HEK293 (cell line): Measurements from ENCODE around the gene AKAP1.

ENCODE experiments used
- ATF2 ChIP-seq: fragments of 450-650 bp; formaldehyde crosslinking; IDR thresholded peaks from 2 replicates; pipeline ENCODE4 v1.5.1; 2016; ENCODE audit warnings: missing biosample characterization, missing genetic modification characterization, low read depth
- EGR2 ChIP-seq: fragments of 450-650 bp; formaldehyde crosslinking; IDR thresholded peaks from 2 replicates; pipeline ENCODE4 v1.5.1; 2016; ENCODE audit warnings: low read depth, missing biosample characterization, missing genetic modification characterization
- ELK4 ChIP-seq: IDR thresholded peaks from 2 replicates; pipeline ENCODE4 v1.6.1; 2011; ENCODE audit warnings: mild to moderate bottlenecking, low read depth, low read length, borderline replicate concordance
- GLI2 ChIP-seq: fragments of 450-650 bp; formaldehyde crosslinking; IDR thresholded peaks from 2 replicates; pipeline ENCODE4; 2017; ENCODE audit warnings: missing biosample characterization, missing genetic modification characterization, low read depth, borderline replicate concordance
- HOXA7 ChIP-seq: sonication (generic); formaldehyde crosslinking; IDR thresholded peaks from 2 replicates; pipeline ENCODE4 v1.8.1; 2022; ENCODE audit warnings: missing genetic modification reagents, borderline replicate concordance
- KLF1 ChIP-seq: fragments of 450-650 bp; formaldehyde crosslinking; IDR thresholded peaks from 2 replicates; pipeline ENCODE4 v1.5.1; 2016; ENCODE audit warnings: missing biosample characterization, missing genetic modification characterization
- KLF7 ChIP-seq: fragments of 450-650 bp; formaldehyde crosslinking; IDR thresholded peaks from 2 replicates; pipeline ENCODE4 v1.5.1; 2016; ENCODE audit warnings: missing biosample characterization, missing genetic modification characterization, borderline replicate concordance
- PRDM6 ChIP-seq: fragments of 450-650 bp; formaldehyde crosslinking; IDR thresholded peaks from 2 replicates; pipeline ENCODE4 v1.5.1; 2017; ENCODE audit warnings: missing biosample characterization, missing genetic modification characterization
- SALL2 ChIP-seq: fragments of 450-650 bp; formaldehyde crosslinking; IDR thresholded peaks from 2 replicates; pipeline ENCODE4 v1.5.0; 2017; ENCODE audit warnings: missing biosample characterization, mild to moderate bottlenecking, missing genetic modification characterization, borderline replicate concordance
- TRIM28 ChIP-seq: IDR thresholded peaks from 2 replicates; pipeline ENCODE4 v1.6.1; 2011; ENCODE audit warnings: low read length, control low read depth, borderline replicate concordance
- WT1 ChIP-seq: fragments of 450-650 bp; formaldehyde crosslinking; IDR thresholded peaks from 2 replicates; pipeline ENCODE4 v1.5.1; 2016; ENCODE audit warnings: missing biosample characterization, missing genetic modification characterization
- ZBTB17 ChIP-seq: fragments of 450-650 bp; formaldehyde crosslinking; IDR thresholded peaks from 2 replicates; pipeline ENCODE4 v1.5.1; 2016; ENCODE audit warnings: missing biosample characterization, missing genetic modification characterization
- ZBTB26 ChIP-seq: fragments of 450-650 bp; formaldehyde crosslinking; optimal IDR thresholded peaks from 2 replicates; pipeline ENCODE3; 2016; ENCODE audit warnings: missing biosample characterization, mild to moderate bottlenecking, missing genetic modification characterization
- ZBTB44 ChIP-seq: fragments of 450-650 bp; IDR thresholded peaks from 2 replicates; pipeline ENCODE4 v1.5.1; 2018; ENCODE audit warnings: missing biosample characterization, mild to moderate bottlenecking, missing genetic modification characterization
- ZBTB8A ChIP-seq: fragments of 450-650 bp; formaldehyde crosslinking; IDR thresholded peaks from 2 replicates; pipeline ENCODE4 v1.5.1; 2016; ENCODE audit warnings: missing biosample characterization, missing genetic modification characterization
- ZNF114 ChIP-seq: fragments of 450-650 bp; formaldehyde crosslinking; IDR thresholded peaks from 2 replicates; pipeline ENCODE4 v1.5.0; 2017; ENCODE audit warnings: missing biosample characterization, missing genetic modification characterization
- ZNF169 ChIP-seq: fragments of 450-650 bp; formaldehyde crosslinking; IDR thresholded peaks from 2 replicates; pipeline ENCODE4 v1.5.1; 2016; ENCODE audit warnings: missing biosample characterization, missing genetic modification characterization
- ZNF292 ChIP-seq: fragments of 450-650 bp; formaldehyde crosslinking; IDR thresholded peaks from 2 replicates; pipeline ENCODE4 v1.5.1; 2016; ENCODE audit warnings: low read depth, missing biosample characterization, missing genetic modification characterization, borderline replicate concordance
- ZNF311 ChIP-seq: fragments of 450-650 bp; formaldehyde crosslinking; IDR thresholded peaks from 2 replicates; pipeline ENCODE4 v1.5.1; 2017; ENCODE audit warnings: missing biosample characterization, missing genetic modification characterization, borderline replicate concordance
- ZNF37A ChIP-seq: fragments of 450-650 bp; IDR thresholded peaks from 2 replicates; pipeline ENCODE4 v1.5.1; 2018; ENCODE audit warnings: missing biosample characterization, missing genetic modification characterization
- ZNF433 ChIP-seq: fragments of 450-650 bp; formaldehyde crosslinking; IDR thresholded peaks from 2 replicates; pipeline ENCODE4 v1.5.1; 2016; ENCODE audit warnings: missing biosample characterization, missing genetic modification characterization, low read depth
- ZNF514 ChIP-seq: fragments of 450-650 bp; formaldehyde crosslinking; IDR thresholded peaks from 2 replicates; pipeline ENCODE4 v1.5.1; 2016; ENCODE audit warnings: missing biosample characterization, missing genetic modification characterization
- ZNF521 ChIP-seq: fragments of 450-650 bp; formaldehyde crosslinking; IDR thresholded peaks from 2 replicates; pipeline ENCODE4 v1.5.1; 2017; ENCODE audit warnings: missing biosample characterization, mild to moderate bottlenecking, missing genetic modification characterization
- ZNF530 ChIP-seq: fragments of 450-650 bp; formaldehyde crosslinking; IDR thresholded peaks from 2 replicates; pipeline ENCODE4 v1.5.1; 2016; ENCODE audit warnings: low read depth, missing biosample characterization, missing genetic modification characterization
- ZNF544 ChIP-seq: fragments of 450-650 bp; formaldehyde crosslinking; IDR thresholded peaks from 2 replicates; pipeline ENCODE4 v1.5.0; 2017; ENCODE audit warnings: missing biosample characterization, missing genetic modification characterization
- ZNF580 ChIP-seq: fragments of 450-650 bp; formaldehyde crosslinking; IDR thresholded peaks from 2 replicates; pipeline ENCODE4 v1.5.1; 2016; ENCODE audit warnings: missing biosample characterization, missing genetic modification characterization
- ZNF596 ChIP-seq: fragments of 450-650 bp; IDR thresholded peaks from 2 replicates; pipeline ENCODE4 v1.5.0; 2018; ENCODE audit warnings: missing biosample characterization, mild to moderate bottlenecking, missing genetic modification characterization, moderate library complexity
- ZNF600 ChIP-seq: fragments of 450-650 bp; formaldehyde crosslinking; IDR thresholded peaks from 2 replicates; pipeline ENCODE4 v1.5.1; 2016; ENCODE audit warnings: missing biosample characterization, missing genetic modification characterization
- ZNF660 ChIP-seq: fragments of 450-650 bp; IDR thresholded peaks from 2 replicates; pipeline ENCODE4 v1.5.1; 2018; ENCODE audit warnings: missing biosample characterization, mild to moderate bottlenecking, missing genetic modification characterization
- ZNF776 ChIP-seq: fragments of 450-650 bp; formaldehyde crosslinking; IDR thresholded peaks from 2 replicates; pipeline ENCODE4 v1.5.0; 2017; ENCODE audit warnings: missing biosample characterization, missing genetic modification characterization, borderline replicate concordance
- ZNF777 ChIP-seq: fragments of 450-650 bp; formaldehyde crosslinking; IDR thresholded peaks from 2 replicates; pipeline ENCODE4 v1.5.1; 2017; ENCODE audit warnings: missing biosample characterization, missing genetic modification characterization, borderline replicate concordance
- ZNF830 ChIP-seq: fragments of 450-650 bp; IDR thresholded peaks from 2 replicates; pipeline ENCODE4 v1.5.0; 2018; ENCODE audit warnings: missing biosample characterization, missing genetic modification characterization, low read depth, mild to moderate bottlenecking, moderate library complexity

The AKAP1 gene

GRCh38 chr17:57084802-57085447 lies at the start of gene AKAP1 (continued):
- no peak for TF ChIP-seq ATF2
- TF ChIP-seq ZNF433 (tag by site-specific recombination), result no peak
- no peak for TF ChIP-seq PRDM6
- no peak for TF ChIP-seq EGR2 (tag by site-specific recombination)
- peak; percentile 37; the same call in 1 of the 2 replicates for TF ChIP-seq TRIM28
- no peak for TF ChIP-seq ZNF777
- TF ChIP-seq HOXA7 (CRISPR knock-in tag), result no peak
- TF ChIP-seq ZNF521, result no peak
- 0 out of 2 replicates have a peak, but pooled peaks have one; percentile 20 for TF ChIP-seq KLF7 (tag by site-specific recombination)
- TF ChIP-seq GLI2, result no peak
- no peak for TF ChIP-seq ZBTB26
- no peak; the same call in 1 of the 2 replicates for TF ChIP-seq ZBTB44 (tag by site-specific recombination)
- no peak for TF ChIP-seq WT1
- TF ChIP-seq ZNF596, result no peak
- peak; percentile 77 for TF ChIP-seq ZNF600 (tag by site-specific recombination)
- no peak for TF ChIP-seq ZNF830 (tag by site-specific recombination)
- TF ChIP-seq KLF1 (tag by site-specific recombination), result peak; percentile 46; the same call in 1 of the 2 replicates
- TF ChIP-seq ZNF169 (tag by site-specific recombination), result no peak
- peak; percentile 49; the same call in 1 of the 2 replicates for TF ChIP-seq ZNF580 (tag by site-specific recombination)
- no peak for TF ChIP-seq SALL2 (tag by site-specific recombination)
- TF ChIP-seq ZNF311, result no peak
- TF ChIP-seq ZNF660 (tag by site-specific recombination), result peak; percentile 27; the same call in 1 of the 2 replicates
- peak; percentile 48; the same call in 1 of the 2 replicates for TF ChIP-seq ZBTB17 (tag by site-specific recombination)
- no peak for TF ChIP-seq ZNF776
- TF ChIP-seq ZNF514, result no peak
- no peak for TF ChIP-seq ZNF37A (tag by site-specific recombination)
- TF ChIP-seq ZNF544 (tag by site-specific recombination), result no peak
- TF ChIP-seq ZNF114, result no peak
- TF ChIP-seq ZNF292, result no peak
- no peak for TF ChIP-seq ELK4
- no peak for TF ChIP-seq ZNF530 (tag by site-specific recombination)
- peak; percentile 97 for TF ChIP-seq ZBTB8A (tag by site-specific recombination)
